Tibial artery (tissue), 4 donors: Measurements from ENCODE around the gene SCRN2.
A peak's percentile ranks its signal among the peaks of the same experiment; 100 is the strongest.

Experiments used
- DNase-seq, 2 donors: peaks; one replicate each; pipeline ENCODE4 v3.0.0-alpha.2; 2019
- H3K27ac ChIP-seq, 2 donors: fragments of 200-600 bp; sonication (generic) in 1 of 2; 1 replicate in 1 of 2; 2 replicates in 1 of 2; pipeline ENCODE4 v1.5.1; 2018 to 2019; ENCODE audit warnings: mild to moderate bottlenecking in 1 of 2
- H3K27me3 ChIP-seq, 2 donors: fragments of 200-600 bp; sonication (generic) in 1 of 2; one replicate each; pipeline versions ENCODE4 v1.5.1 to v1.6.0; 2016 to 2019
- H3K36me3 ChIP-seq, 3 donors: fragments of 200-600 bp; sonication (generic) in 2 of 3; one replicate each; pipeline ENCODE4 v1.5.1; 2016 to 2019; ENCODE audit warnings: mild to moderate bottlenecking in 2 of 3
- H3K4me1 ChIP-seq, 4 donors: fragments of 200-600 bp; sonication (generic) in 2 of 4; 1 replicate in 3 of 4; 2 replicates in 1 of 4; pipeline ENCODE4 v1.5.1; 2016 to 2019
- H3K4me3 ChIP-seq, 2 donors: fragments of 200-600 bp; sonication (generic) in 1 of 2; 1 replicate in 1 of 2; 2 replicates in 1 of 2; pipeline ENCODE4 v1.5.1; 2018 to 2019; ENCODE audit warnings: mild to moderate bottlenecking in 2 of 2
- H3K9me3 ChIP-seq, 3 donors: fragments of 200-600 bp; sonication (generic) in 1 of 3; one replicate each; pipeline ENCODE4 v1.5.1; 2016 to 2019
- CTCF ChIP-seq, 2 experiments: fragments of 200-600 bp in 1 of 2; fragments of 450-650 bp in 1 of 2; IDR thresholded peaks; one replicate each; pipeline ENCODE4 v1.5.1; 2017 to 2019; ENCODE audit warnings: antibody characterized with exemption in 2 of 2, mild to moderate bottlenecking in 1 of 2, moderate library complexity in 1 of 2
- intact Hi-C: fragments of 100-400 bp; cut with DNase I; formaldehyde crosslinking; loops from one replicate; pipeline ENCODE4 v1.15.0; 2023; ENCODE audit warnings: low total_unique reads

SCRN2 gene

DNA sequence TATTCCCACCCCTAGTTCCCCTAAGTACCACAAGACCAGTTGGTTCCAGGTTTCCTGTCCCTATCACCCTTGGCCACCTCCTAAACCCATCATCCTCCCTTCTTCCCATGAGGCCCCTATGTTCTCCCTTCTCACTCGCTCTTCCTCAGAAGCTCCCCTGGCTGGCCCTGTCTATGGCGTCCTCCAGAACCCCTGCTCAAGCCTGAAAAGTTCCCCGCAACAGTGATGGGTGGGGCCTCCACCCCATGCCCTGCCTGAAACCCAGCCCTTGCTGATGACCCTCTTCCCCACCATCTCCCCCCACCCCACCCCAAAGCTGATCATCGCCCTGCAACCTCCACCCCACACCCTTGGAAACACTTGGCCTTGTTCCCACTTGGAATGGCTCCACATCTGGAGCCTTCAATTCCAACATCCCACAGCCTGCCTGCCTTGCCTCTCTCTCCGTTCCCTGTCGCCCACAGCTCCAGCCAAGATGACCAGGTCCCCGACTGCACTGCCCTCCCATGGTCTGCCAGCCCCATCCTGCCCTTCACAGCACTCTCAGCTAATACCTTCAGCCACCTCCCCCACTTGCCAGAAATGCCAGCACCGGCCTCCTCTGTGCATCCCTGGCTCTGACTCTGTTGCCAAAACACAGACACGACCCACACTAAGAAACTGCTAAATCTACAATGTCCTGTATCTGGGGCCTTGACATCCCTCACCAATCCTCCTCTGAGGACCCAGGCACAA is 30.0 kb downstream of the SCRN2 start:
- no peak overlapping the region for H3K27ac ChIP-seq
- no peak for TF ChIP-seq CTCF (IDR thresholded peaks at IDR 0.05)
- H3K4me3 ChIP-seq: no peak overlapping the region
- no peaks in the 10 kb centered on the region for H3K9me3 ChIP-seq
- no peaks in the 10 kb centered on the region for H3K27me3 ChIP-seq
- H3K4me1 ChIP-seq: no peaks in the 10 kb centered on the region
- intact Hi-C loops: no loop called here
- peaks cover 16 to 80% (median 74%) of the 10 kb centered on the region in 3 donors for H3K36me3 ChIP-seq
- DNase-seq: peak in 1 of 2 donors; percentile 25

DNA sequence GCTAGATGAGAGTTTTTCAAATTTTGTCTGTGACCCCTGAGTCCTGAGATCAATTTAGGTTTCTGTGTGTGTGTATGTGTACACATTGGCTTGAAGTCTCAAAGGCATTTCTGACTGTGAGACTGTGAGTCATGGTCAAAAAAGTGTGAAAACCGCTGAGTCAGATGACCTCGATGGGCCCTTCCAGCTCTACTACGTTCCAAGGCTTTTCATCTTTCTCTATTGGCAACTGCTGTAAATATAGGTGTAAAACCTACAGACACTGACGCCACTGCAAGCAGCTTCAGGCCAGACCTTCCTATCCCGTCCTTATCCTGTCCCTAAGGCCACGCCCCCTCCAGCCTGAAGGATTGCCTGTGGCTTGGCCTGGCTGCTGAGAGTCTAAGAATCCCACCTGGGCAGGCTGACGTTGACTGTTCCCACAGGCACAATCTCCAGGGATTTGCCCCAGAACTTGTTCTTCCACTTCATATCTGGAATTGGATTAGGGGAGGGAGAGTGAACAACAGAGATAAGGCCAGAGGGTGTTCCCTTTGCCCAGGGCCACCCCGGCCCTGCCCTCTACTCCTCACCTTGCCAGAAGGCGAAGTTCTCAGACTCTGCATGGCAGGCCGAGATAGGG is 30.8 kb downstream of the SCRN2 start:
- TF ChIP-seq CTCF (IDR thresholded peaks at IDR 0.05): no peak
- Histone ChIP-seq H3K27ac (no peak overlapping the region), H3K27me3 (no peaks in the 10 kb centered on the region), H3K4me1 (peaks cover 0 to 4% (median 0%) of the 10 kb centered on the region in 4 donors), H3K36me3 (peaks cover 10 to 72% (median 67%) of the 10 kb centered on the region in 3 donors), H3K4me3 (no peak overlapping the region), H3K9me3 (no peaks in the 10 kb centered on the region)
- intact Hi-C loops: no loop called here
- peak in 1 of 2 donors; percentile 61 for DNase-seq

DNA sequence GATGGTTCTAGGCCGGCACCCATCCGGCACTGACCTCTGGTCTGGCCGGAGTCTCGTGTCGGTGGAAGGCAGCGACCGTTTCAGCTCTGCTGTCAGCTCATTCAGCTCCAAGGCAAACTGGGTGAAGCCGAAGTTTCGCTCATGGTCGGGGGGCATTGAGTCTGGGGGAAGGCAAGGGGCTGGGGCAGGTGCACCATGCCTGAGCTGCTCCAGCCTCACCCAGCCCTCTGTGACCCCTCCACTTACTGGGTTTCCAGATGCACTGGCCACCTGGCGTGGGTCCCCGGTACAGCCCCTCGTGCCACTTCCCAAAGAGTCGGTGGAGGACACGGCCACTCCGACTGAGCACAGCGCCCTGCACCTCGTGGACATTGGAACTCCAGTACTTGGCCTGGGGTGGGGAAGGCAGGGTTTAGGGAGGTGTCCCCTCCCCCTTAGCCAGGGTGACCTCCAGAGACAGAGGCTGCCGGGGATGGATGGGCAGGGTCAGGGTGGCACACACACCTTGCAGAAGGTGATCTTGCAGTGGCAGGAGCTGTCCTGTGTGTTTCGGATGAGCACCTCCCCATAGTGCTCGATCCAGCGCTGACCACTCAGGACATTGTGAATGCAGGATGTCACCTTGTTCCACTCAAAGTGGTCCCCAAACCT is 32.1 kb downstream of the SCRN2 start:
- Histone ChIP-seq H3K9me3 (no peaks in the 10 kb centered on the region), H3K27ac (no peak overlapping the region), H3K4me3 (no peak overlapping the region), H3K4me1 (peaks cover 0 to 5% (median 0%) of the 10 kb centered on the region in 4 donors), H3K27me3 (no peaks in the 10 kb centered on the region), H3K36me3 (peaks cover 6 to 58% (median 53%) of the 10 kb centered on the region in 3 donors)
- no peak for TF ChIP-seq CTCF (IDR thresholded peaks at IDR 0.05)
- intact Hi-C loops: no loop called here
- DNase-seq: no peak

DNA sequence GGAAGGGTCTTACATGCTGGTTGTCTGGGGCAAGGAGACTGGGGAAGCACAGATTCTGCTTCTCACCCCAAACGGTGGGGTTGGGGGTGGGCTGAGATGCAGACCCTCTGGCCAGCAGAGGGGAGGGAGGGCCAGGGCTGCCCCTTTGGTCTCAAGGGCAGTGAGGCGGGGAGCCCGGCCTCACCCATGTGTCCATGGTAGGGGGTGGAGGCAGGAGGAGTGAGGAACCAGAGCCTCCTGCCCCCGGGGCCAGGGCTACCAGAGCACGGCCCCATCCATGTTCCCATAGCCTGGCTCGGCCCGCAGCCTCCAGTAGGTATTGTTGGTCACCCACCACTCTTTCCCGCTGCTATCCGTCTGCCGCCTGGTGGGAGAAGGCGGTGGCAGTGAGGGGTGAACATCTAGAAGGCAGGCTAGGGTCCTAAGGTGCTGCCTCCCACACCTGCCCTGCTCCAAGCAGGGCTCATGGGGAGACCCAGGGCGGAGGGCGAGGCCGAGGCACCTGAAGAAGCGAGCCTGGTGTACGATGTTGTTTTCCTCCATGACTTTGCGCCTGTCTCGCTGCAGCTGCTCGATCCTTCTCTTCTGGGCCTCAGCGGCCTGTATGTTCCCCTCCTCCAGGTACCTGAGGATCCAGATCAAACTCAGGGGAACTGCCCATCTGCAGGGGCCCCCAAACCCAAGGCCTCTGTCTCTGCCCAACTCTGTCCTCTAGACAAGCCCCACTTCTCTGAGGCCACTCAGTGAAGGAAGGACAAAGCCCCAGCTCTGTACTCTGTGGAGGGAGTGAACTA is 32.8 kb downstream of the SCRN2 start:
- no peaks in the 10 kb centered on the region for H3K9me3 ChIP-seq
- H3K4me1 ChIP-seq: peaks cover 0 to 5% (median 0%) of the 10 kb centered on the region in 4 donors
- no peak for TF ChIP-seq CTCF (IDR thresholded peaks at IDR 0.05)
- no peak for DNase-seq
- H3K27ac ChIP-seq: no peak overlapping the region
- intact Hi-C loops: no loop called here
- no peak overlapping the region for H3K4me3 ChIP-seq
- peaks cover 6 to 51% (median 47%) of the 10 kb centered on the region in 3 donors for H3K36me3 ChIP-seq
- H3K27me3 ChIP-seq: peaks cover 0 to 4% of the 10 kb centered on the region in 2 donors

- Histone ChIP-seq H3K27ac (no peak overlapping the region), H3K27me3 (peaks cover 0 to 9% of the 10 kb centered on the region in 2 donors), H3K36me3 (peaks cover 6 to 43% (median 39%) of the 10 kb centered on the region in 3 donors), H3K4me1 (peaks cover 0 to 5% (median 0%) of the 10 kb centered on the region in 4 donors), H3K4me3 (no peak overlapping the region), H3K9me3 (no peaks in the 10 kb centered on the region)
- no peak for TF ChIP-seq CTCF (IDR thresholded peaks at IDR 0.05)
- DNase-seq: no peak
- intact Hi-C loops: no loop called here
These were observed 33.7 kb downstream of the SCRN2 start for GRCh38 chr17:47807421-47807820.
